Measurements from ENCODE around the gene ANTXR2. TPM values are rescaled to one million over a fixed set of nuclear protein-coding genes. Genes with fewer than 3 reads are reported as not detected.

ANTXR2 gene
- total RNA-seq, 2 donors from 2014 or later, result 47.4 to 121 TPM

GRCh38 chr4:80101792-80102116 is 28.7 kb upstream of the ANTXR2 start:
- H3K9me3 ChIP-seq, result no peaks in the 10 kb centered on the region

GRCh38 chr4:80101071-80101791 is 28.2 kb upstream of the ANTXR2 start:
- Histone ChIP-seq H3K4me1 (no peaks in the 10 kb centered on the region), H3K9ac (ENCODE audit: low read depth in 2 of 2, low read length in 2 of 2) (no peak overlapping the region), H3K27ac (no peak overlapping the region), H3K9me3 (no peaks in the 10 kb centered on the region), H3K4me3 (no peak overlapping the region), H3K36me3 (no peaks in the 10 kb centered on the region), H3K27me3 (no peaks in the 10 kb centered on the region)
- DNase-seq, result no peak
- no peak for TF ChIP-seq CTCF (IDR thresholded peaks at IDR 0.05)
- intact Hi-C loops (cut with DNase I), result no loop called here

More at GRCh38 chr4:80101792-80102116, 28.7 kb upstream of the ANTXR2 start:
- H3K36me3 ChIP-seq, result no peaks in the 10 kb centered on the region
- no peaks in the 10 kb centered on the region for H3K4me1 ChIP-seq
- intact Hi-C loops (cut with DNase I), result no loop called here
- H3K4me3 ChIP-seq, result no peak overlapping the region
- no peak overlapping the region for H3K27ac ChIP-seq
- TF ChIP-seq CTCF (IDR thresholded peaks at IDR 0.05), result no peak
- H3K27me3 ChIP-seq, result no peaks in the 10 kb centered on the region
- DNase-seq, result no peak
- no peak overlapping the region for H3K9ac ChIP-seq (ENCODE audit: low read depth in 2 of 2, low read length in 2 of 2)

DNA sequence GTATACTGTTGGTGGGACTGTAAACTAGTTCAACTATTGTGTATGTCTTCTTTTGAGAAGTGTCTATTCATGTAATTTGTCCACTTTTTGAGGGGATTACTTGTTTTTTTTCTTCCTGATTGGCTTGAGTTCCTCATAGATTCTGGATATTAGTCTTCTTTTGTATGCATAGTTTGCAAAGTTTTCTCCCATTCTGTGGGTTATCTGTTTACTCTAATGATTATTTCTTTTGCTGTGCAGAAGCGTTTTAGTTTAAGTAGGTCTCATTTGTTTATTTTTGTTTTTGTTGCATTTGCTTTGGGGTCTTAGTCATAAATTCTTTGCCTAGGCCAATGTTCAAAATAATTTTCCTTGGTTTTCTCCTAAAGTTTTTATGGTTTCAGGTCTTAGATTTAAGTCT is 26.6 kb upstream of the ANTXR2 start:
- H3K27me3 ChIP-seq, result no peaks in the 10 kb centered on the region

DNA sequence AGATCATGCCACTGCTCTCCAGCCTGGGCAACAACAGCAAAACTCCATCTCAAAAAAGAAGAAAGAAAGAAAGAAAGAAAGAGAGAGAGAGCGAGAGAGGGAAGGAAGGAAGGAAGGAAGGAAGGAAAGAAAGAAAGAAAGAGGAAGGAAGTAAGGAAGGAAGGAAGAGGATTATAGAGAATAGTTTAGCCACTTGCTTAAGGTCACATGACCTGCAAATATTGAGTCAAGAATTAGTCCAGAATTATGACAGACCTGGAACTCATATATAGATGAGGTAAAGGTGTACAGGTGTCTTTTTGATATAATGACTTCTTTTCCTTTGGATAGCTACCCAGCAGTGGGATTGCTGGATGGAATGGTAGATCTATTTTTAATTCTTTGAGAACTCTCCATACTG is 25.6 kb upstream of the ANTXR2 start:
- H3K27me3 ChIP-seq, result no peaks in the 10 kb centered on the region
- no peak overlapping the region for H3K4me3 ChIP-seq
- intact Hi-C loops (cut with DNase I), result no loop called here
- no peak for DNase-seq
- no peak overlapping the region for H3K9ac ChIP-seq (ENCODE audit: low read depth in 2 of 2, low read length in 2 of 2)
- no peaks in the 10 kb centered on the region for H3K36me3 ChIP-seq
- no peak for TF ChIP-seq CTCF (IDR thresholded peaks at IDR 0.05)
- H3K4me1 ChIP-seq, result no peaks in the 10 kb centered on the region
- no peak overlapping the region for H3K27ac ChIP-seq
- H3K9me3 ChIP-seq, result no peaks in the 10 kb centered on the region

More for the DNA sequence above, 26.6 kb upstream of the ANTXR2 start:
- intact Hi-C loops (cut with DNase I), result no loop called here
- H3K9ac ChIP-seq (ENCODE audit: low read depth in 2 of 2, low read length in 2 of 2), result no peak overlapping the region
- H3K4me1 ChIP-seq, result no peaks in the 10 kb centered on the region
- no peak overlapping the region for H3K27ac ChIP-seq
- no peak overlapping the region for H3K4me3 ChIP-seq
- no peaks in the 10 kb centered on the region for H3K36me3 ChIP-seq
- H3K9me3 ChIP-seq, result no peaks in the 10 kb centered on the region
- TF ChIP-seq CTCF (IDR thresholded peaks at IDR 0.05), result no peak
- no peak for DNase-seq

DNA sequence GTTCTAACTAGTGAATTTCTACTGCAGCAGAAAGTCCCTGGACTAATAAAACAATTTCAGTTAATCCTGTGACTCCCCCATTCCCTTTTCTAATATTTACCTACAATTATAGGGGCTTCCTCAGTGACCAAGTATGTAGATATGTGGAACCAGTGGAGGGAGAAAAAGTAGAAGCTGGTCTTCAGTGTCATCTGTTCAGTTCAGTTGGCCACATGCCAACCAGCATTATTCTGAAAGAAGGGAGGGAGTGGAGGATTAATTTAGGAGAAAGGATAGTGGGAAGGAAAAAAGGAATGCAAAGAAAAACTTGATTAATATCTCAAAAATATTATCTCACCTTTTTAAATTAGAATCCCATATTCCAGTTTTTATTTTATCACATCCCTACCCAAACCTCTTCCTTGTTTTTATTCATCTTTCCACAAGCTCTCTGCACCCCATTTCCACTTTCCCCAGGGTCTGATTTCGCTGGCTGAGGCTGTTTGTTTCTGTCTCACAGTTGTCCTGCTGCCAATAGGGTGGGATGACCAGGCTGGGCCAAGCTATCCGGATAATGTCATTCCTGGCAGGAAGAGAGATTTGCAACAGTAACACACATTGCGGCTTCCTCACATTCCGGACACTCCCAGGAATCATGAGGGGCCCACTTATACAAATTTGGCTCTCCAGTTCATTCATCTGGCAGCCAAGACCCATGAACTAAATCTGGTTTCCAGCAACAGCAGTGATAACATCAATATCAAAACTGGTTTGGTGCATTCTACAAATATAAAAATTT is 24.6 kb upstream of the ANTXR2 start:
- Histone ChIP-seq H3K4me3 (no peak overlapping the region), H3K4me1 (no peaks in the 10 kb centered on the region), H3K9me3 (no peaks in the 10 kb centered on the region), H3K36me3 (no peaks in the 10 kb centered on the region), H3K27ac (no peak overlapping the region), H3K27me3 (no peaks in the 10 kb centered on the region), H3K9ac (ENCODE audit: low read depth in 2 of 2, low read length in 2 of 2) (no peak overlapping the region)
- DNase-seq, result peak; percentile 33
- TF ChIP-seq CTCF (IDR thresholded peaks at IDR 0.05), result no peak
- intact Hi-C loops (cut with DNase I), result no loop called here

Data from colonic mucosa (tissue), 4 donors.